GM18505 (cell line): Measurements from ENCODE around the gene ASPSCR1.

Experiments
- ATAC-seq: cut with Tn5 transposase; IDR thresholded peaks from one replicate; pipeline ENCODE4 v1.9.1; 2021; ENCODE audit not compliant: unreplicated experiment
- POLR2A ChIP-seq: IDR thresholded peaks from 4 replicates; pipeline ENCODE4 v1.6.1; 2011; ENCODE audit warnings: borderline replicate concordance; ENCODE audit not compliant: insufficient read depth, insufficient read length; ENCODE audit errors: extremely low read depth

The ASPSCR1 gene

DNA sequence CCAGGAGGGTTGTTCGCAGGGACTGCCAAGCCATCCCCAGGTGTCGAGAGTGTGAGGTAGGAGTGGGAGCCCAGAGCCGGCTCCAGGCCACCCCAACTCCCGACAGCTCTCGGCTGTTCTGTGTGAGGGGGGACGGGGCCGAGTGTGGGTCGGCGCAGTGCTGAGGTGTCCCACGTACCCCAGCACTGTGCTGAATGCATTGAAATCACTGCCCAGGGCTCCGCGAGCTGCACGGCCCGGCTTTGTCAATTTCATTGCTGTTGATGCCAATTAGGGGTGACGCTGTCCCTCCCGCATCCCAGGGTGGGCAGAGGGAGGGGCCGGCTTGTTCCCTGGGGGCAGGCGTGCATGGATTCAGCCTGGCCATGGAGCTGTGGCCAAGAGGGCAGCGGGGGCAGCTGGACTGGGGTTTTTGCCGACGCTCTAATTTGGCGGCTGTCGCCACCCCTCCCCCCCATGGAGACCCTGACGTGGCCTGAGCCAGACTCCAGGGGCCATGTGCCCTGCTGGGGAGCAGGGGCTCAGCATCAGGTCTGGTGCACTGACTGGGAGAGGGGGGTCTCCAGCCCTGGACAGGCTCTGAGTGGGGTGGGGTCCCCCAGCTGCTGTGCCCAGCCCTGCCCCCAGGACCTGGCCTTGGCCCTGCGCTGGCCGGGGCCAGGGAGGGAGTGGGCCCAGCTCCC, 31.0 kb downstream of the ASPSCR1 start:
- no peak for TF ChIP-seq POLR2A
- no peak for ATAC-seq

- no peak for ATAC-seq
- TF ChIP-seq POLR2A = no peak
Observed at GRCh38 chr17:82008941-82009405, 31.5 kb downstream of the ASPSCR1 start.

DNA sequence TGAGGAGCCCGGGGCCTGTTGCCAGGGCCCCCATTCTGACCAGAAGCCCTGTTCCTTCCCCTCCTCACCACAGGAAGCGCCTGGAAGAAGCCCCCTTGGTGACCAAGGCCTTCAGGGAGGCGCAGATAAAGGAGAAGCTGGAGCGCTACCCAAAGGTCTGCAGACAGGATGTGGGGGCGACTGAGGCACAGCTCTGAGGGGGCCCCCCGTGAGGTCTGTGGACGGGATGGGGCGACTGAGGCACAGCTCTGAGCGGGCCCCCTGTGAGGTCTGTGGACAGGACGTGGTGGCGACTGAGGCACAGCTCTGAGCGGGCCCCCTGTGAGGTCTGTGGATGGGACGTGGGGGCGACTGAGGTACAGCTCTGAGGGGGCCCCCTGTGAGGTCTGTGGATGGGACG, 32.0 kb downstream of the ASPSCR1 start:
- TF ChIP-seq POLR2A = no peak
- ATAC-seq = no peak

DNA sequence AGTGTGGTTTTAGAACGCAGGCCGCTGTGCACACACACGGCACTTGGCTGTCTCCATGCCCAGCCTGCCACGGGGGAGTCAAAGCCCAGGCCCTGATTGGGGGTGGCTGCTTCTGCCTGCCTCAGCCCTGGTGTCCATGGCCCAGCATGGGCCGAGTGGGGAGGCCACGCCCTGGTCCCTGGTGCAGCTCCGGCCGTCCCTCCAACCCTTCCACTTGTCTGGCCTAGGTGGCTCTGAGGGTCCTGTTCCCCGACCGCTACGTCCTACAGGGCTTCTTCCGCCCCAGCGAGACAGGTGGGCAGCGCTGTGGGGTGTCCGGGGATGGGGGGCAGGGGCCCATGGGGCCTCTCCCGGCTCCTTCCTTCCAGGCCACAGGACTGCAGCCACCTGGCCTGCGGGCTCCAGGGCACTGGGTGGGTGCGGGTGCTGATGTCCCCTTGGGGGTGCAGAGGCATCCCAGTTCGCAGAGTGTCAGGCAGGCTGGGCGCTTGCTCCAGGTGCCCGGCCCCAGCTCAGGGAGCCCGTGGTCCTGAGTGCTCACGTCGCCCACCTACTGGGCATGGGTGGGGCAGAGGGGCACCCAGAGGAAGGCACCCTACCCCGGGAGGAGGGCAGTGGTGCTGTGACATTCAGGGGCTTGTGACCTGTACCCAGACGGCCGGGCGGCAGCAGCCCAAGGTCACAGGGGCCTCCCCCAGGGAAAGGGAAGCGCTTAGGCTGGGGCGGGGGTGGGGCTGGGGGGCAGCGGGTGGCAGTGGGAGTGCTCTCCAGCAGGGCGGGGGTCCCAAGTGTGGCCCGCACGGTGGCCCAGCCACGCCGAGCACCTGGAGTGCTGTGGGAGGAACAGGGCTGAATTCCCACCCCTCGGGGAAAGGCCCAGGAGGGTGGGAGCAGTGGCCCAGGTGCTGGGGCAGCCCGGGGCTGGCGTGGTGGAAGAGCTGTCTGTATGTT, 33.4 kb downstream of the ASPSCR1 start:
- ATAC-seq = no peak

DNA sequence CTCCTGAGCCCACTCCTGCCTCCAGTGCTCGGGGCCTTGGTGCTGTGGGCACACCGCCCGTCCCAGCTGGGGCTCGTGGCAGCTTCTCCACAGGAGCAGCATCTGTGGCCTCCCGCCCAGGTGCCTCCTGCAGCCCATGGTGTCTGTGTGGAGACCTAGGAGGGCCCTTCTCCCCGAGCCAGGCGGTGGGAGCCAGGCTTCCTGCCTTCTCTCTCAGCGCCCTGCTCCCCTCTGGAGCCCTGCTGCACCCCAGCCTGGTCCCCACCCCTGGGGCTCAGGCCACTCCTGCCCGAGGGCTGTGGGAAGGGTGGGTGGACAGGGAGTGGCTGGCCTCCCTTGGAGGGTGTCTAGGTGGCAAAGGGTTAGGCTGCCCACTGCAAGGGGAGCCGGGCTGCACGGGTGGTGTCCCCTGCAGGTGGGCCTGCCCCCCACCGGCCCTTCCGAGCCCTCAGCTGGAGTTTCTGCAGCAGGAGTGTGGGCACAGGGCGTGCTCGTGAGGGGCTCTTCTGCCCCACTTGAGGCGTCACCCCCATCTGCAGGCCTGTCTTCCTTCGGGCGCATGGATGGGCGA, 34.3 kb downstream of the ASPSCR1 start:
- TF ChIP-seq POLR2A = no peak
- ATAC-seq = no peak

More for the DNA sequence above, 33.4 kb downstream of the ASPSCR1 start:
- no peak for TF ChIP-seq POLR2A

GRCh38 chr17:82012261-82012639, 34.8 kb downstream of the ASPSCR1 start:
- ATAC-seq = no peak
- TF ChIP-seq POLR2A = no peak

- no peak for TF ChIP-seq POLR2A
Observed at GRCh38 chr17:82012640-82013295, 35.3 kb downstream of the ASPSCR1 start.

DNA sequence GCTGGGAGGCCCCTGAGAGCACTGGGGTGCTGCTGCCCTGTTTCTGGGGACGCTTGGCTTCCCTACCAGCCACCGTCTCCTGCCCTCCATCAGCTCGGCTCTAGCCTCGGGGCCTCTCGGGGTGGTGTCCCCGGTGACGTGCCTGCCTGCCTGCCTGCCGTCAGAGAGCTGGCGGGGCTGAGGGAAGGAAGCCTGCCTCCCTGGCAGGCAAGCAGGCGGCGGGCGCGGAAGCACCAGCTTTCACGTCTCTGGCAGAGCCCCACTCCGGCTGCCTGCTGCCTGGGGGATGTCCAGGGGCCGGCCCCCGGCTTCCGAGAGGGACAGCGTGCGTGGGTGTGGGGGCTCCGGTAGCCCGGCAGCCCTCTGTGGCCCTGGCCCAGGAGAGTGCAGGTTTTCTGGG, 35.9 kb downstream of the ASPSCR1 start:
- no peak for TF ChIP-seq POLR2A
- no peak for ATAC-seq

More at GRCh38 chr17:82012640-82013295, 35.3 kb downstream of the ASPSCR1 start:
- ATAC-seq = no peak

- no peak for TF ChIP-seq POLR2A
- ATAC-seq = no peak
Observed at GRCh38 chr17:82013772-82014321, 36.4 kb downstream of the ASPSCR1 start.

DNA sequence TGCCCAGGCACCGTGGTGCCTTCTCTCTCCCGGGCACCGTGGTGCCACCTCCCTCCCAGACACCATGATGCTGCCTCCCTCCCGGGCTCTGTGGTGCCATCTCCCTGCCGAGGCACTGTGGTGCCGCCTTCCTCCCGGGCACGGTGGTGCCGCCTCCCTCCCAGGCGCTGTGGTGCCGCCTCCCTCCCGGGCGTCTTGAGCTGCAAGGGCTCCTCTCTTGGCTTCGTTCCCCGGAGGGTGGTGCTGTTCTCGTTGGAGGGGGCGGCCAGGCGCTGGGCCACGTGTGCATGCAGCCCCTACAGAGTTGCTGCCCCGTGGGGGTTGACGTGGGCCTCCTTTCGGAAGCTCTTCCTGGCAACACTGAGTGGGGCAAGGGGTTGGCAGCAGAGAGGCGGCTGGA, 37.0 kb downstream of the ASPSCR1 start:
- no peak for ATAC-seq
- TF ChIP-seq POLR2A = no peak

- ATAC-seq = no peak
- no peak for TF ChIP-seq POLR2A
Observed at GRCh38 chr17:82014971-82015310, 37.5 kb downstream of the ASPSCR1 start.

GRCh38 chr17:82015311-82015971, 38.0 kb downstream of the ASPSCR1 start:
- TF ChIP-seq POLR2A = no peak
- ATAC-seq = no peak
